GM12878 (cell line): ENCODE data around the gene SUPT4H1. TPM values are rescaled to one million over a fixed set of nuclear protein-coding genes. Genes with fewer than 3 reads are reported as not detected.

ENCODE experiments used
- ATAC-seq: fragments of 200-7000 bp; cut with Tn5 transposase; 3 replicates; pipeline ENCODE4 v1.9.1; 2020; ENCODE audit warnings: mild to moderate bottlenecking, moderate library complexity
- BruUV-seq: library from RNA; stranded (reverse); fragments of 400-500 nt; replicated peaks from 2 replicates; lab custom pipeline; 2021; lab: Mats Ljungman, UMichigan
- CTCF ChIA-PET: fragments of 300-600 bp; sonication (Branson Sonifier 250); formaldehyde crosslinking; extraction: SDS; loops from one replicate; lab custom pipeline; 2021; ENCODE audit warnings: inconsistent platforms; lab: Yijun Ruan, JAX
- POLR2A ChIA-PET: fragments of 350-600 bp; formaldehyde crosslinking; extraction: SDS; loops from one replicate; lab custom pipeline; 2021; ENCODE audit warnings: inconsistent platforms; lab: Charles Lee
- RAD21 ChIA-PET: fragments of 300-600 bp; sonication (Branson Sonifier 250); formaldehyde crosslinking; loops from one replicate; lab custom pipeline; 2023; ENCODE audit warnings: antibody characterized with exemption; ENCODE audit not compliant: unreplicated experiment; lab: Charles Lee
- SMC1A ChIA-PET: fragments of 300-600 bp; sonication (Branson Sonifier 250); formaldehyde crosslinking; loops from one replicate; lab custom pipeline; 2023; ENCODE audit not compliant: unreplicated experiment, uncharacterized antibody; lab: Charles Lee
- DNase-seq: peaks from one replicate; pipeline ENCODE4 v3.0.0-alpha.2; 2011; ENCODE audit warnings: low read depth, low spot score
- FAIRE-seq: peaks from 3 replicates; lab custom pipeline; 2011; peaks lifted over from hg19 to GRCh38; lab: Jason Lieb, UNC
- H2AFZ ChIP-seq: 2 replicates; pipeline ENCODE4 v1.6.0; 2011; ENCODE audit warnings: low read depth, low read length, control low read depth; ENCODE audit not compliant: control insufficient read depth
- H3K27ac ChIP-seq: 2 replicates; pipeline ENCODE4 v1.5.1; 2011; ENCODE audit warnings: control low read depth; ENCODE audit not compliant: control insufficient read depth, insufficient read depth
- H3K27me3 ChIP-seq, 2 experiments: replicated peaks in 1 of 2; 2 replicates each; pipeline versions ENCODE4 v1.6.0 to v1.6.1; 2011; ENCODE audit warnings: low read length in 1 of 2; ENCODE audit not compliant: control insufficient read depth in 2 of 2, insufficient read depth in 2 of 2
- H3K36me3 ChIP-seq, 2 experiments: 2 replicates each; pipeline ENCODE4 v1.5.1; 2011; ENCODE audit warnings: low read length in 1 of 2; ENCODE audit not compliant: control insufficient read depth in 2 of 2, insufficient read depth in 2 of 2
- H3K4me1 ChIP-seq: 2 replicates; pipeline ENCODE4 v1.6.1; 2011; ENCODE audit warnings: mild to moderate bottlenecking, low read length, moderate library complexity, mixed read lengths; ENCODE audit not compliant: control insufficient read depth, insufficient read depth
- H3K4me2 ChIP-seq: 2 replicates; pipeline ENCODE4 v1.6.0; 2011; ENCODE audit warnings: control low read depth; ENCODE audit not compliant: control insufficient read depth, insufficient read depth
- H3K4me3 ChIP-seq: fragments of 200-600 bp; sonication (generic); 2 replicates; pipeline ENCODE4 v1.5.1; 2016
- H3K79me2 ChIP-seq: 2 replicates; pipeline ENCODE4 v1.6.0; 2011; ENCODE audit warnings: low read length; ENCODE audit not compliant: control insufficient read depth, insufficient read depth
- H3K9ac ChIP-seq: 2 replicates; pipeline ENCODE4 v1.8.0; 2011; ENCODE audit warnings: low read length, control low read depth, mixed read lengths; ENCODE audit not compliant: control insufficient read depth, insufficient read depth
- H3K9me3 ChIP-seq: replicated peaks from 3 replicates; pipeline ENCODE4 v1.5.1; 2011; ENCODE audit warnings: mild to moderate bottlenecking, low read length; ENCODE audit not compliant: control insufficient read depth, insufficient read depth
- H4K20me1 ChIP-seq: 2 replicates; pipeline ENCODE4 v1.6.0; 2011; ENCODE audit not compliant: control insufficient read depth, insufficient read depth
- ATF7 ChIP-seq: fragments of 450-650 bp; IDR thresholded peaks from 2 replicates; pipeline ENCODE4 v1.6.1; 2016; ENCODE audit warnings: low read depth, mild to moderate bottlenecking
- BACH1 ChIP-seq: fragments of 450-650 bp; IDR thresholded peaks from 2 replicates; pipeline ENCODE4 v1.6.1; 2017; ENCODE audit warnings: mild to moderate bottlenecking, borderline replicate concordance
- CHD2 ChIP-seq: IDR thresholded peaks from 2 replicates; pipeline ENCODE4 v1.6.1; 2011; ENCODE audit warnings: low read depth, low read length, improper control_type of control experiment, borderline replicate concordance
- CHD4 ChIP-seq: fragments of 200-600 bp; sonication (generic); IDR thresholded peaks from 2 replicates; pipeline ENCODE4 v1.6.1; 2016; ENCODE audit warnings: mild to moderate bottlenecking
- CREM ChIP-seq: IDR thresholded peaks from 2 replicates; pipeline ENCODE4 v1.6.1; 2014; ENCODE audit warnings: antibody characterized with exemption, low read depth
- CUX1 ChIP-seq: IDR thresholded peaks from 2 replicates; pipeline ENCODE4 v1.6.1; 2012; ENCODE audit warnings: improper control_type of control experiment, low read depth, low read length; ENCODE audit not compliant: insufficient replicate concordance
- JUND ChIP-seq: IDR thresholded peaks from 2 replicates; pipeline ENCODE4 v1.6.1; 2012; ENCODE audit warnings: low read depth, mild to moderate bottlenecking, low read length, improper control_type of control experiment, moderate library complexity
- KDM1A ChIP-seq: fragments of 200-600 bp; sonication (generic); IDR thresholded peaks from 2 replicates; pipeline ENCODE4 v1.6.1; 2016; ENCODE audit warnings: borderline replicate concordance
- MXI1 ChIP-seq: fragments of 150-350 bp; IDR thresholded peaks from 2 replicates; pipeline ENCODE4 v1.6.1; 2011; ENCODE audit warnings: low read depth, mild to moderate bottlenecking, inconsistent platforms, low read length, improper control_type of control experiment
- NBN ChIP-seq: fragments of 450-650 bp; IDR thresholded peaks from 2 replicates; pipeline ENCODE4 v1.6.1; 2016
- YY1 ChIP-seq: IDR thresholded peaks from 2 replicates; pipeline ENCODE4 v1.6.1; 2011; ENCODE audit warnings: low read depth, mild to moderate bottlenecking, low read length
- ZNF274 ChIP-seq: IDR thresholded peaks from one replicate; pipeline ENCODE4 v1.8.0; 2011; ENCODE audit not compliant: insufficient read length, insufficient read depth
- ZZZ3 ChIP-seq: IDR thresholded peaks from 2 replicates; pipeline ENCODE4 v1.6.1; 2011; ENCODE audit warnings: low read depth; ENCODE audit not compliant: control insufficient read depth, insufficient read length
- WGBS: methylation state at CpG from one replicate; pipeline ENCODE4 v1.1.6; 2016; ENCODE audit warnings: low lambda C conversion rate; ENCODE audit not compliant: insufficient replicate concordance, insufficient coverage; ENCODE audit errors: missing lambda C conversion rate; 5-methylcytosine and 5-hydroxymethylcytosine counted together
- in situ Hi-C: fragments of 300-500 bp; cut with MboI; formaldehyde crosslinking; loops from 9 replicates; pipeline ENCODE4 v1.14.3; 2018; ENCODE audit warnings: mixed read lengths
- intact Hi-C: fragments of 100-400 bp; cut with micrococcal nuclease; formaldehyde crosslinking; loops from one replicate; pipeline ENCODE4 v1.14.2; 2022; ENCODE audit not compliant: unreplicated experiment
- polyA plus RNA-seq, 11 experiments: library from polyadenylated mRNA; depleted of rRNA in 4 of 11; unstranded in 6 of 11; stranded (reverse) in 5 of 11; fragments of >200 nt; fragmentation: Nextera tagmentation in 4 of 11; fragmentation: Illumina TruSeq in 1 of 11; extraction: Ambion mirVana in 4 of 11; extraction: Trizol in 1 of 11; gene quantifications; 1 replicate in 1 of 11; 2 replicates in 10 of 11; pipeline versions ENCODE4 v1.2.1 to v1.2.3, GENCODE V29; 2011 to 2016; ENCODE audit warnings: inconsistent platforms in 2 of 11, missing spikeins in 2 of 11, low read depth in 1 of 11
- total RNA-seq, 4 experiments: library from RNA; depleted of rRNA in 3 of 4; stranded (reverse); fragments of >200 nt in 3 of 4; fragmentation: Illumina TruSeq in 1 of 4; extraction: Trizol in 1 of 4; gene quantifications; 2 replicates each; pipeline versions ENCODE4 v1.2.1 to v1.2.3, GENCODE V29; 2013 to 2021
- TF ChIP-seq, protein P1 (sequence below): fragments of 450-650 bp; IDR thresholded peaks from 2 replicates; pipeline ENCODE4 v1.6.1; 2017; ENCODE audit warnings: mild to moderate bottlenecking, moderate library complexity

Gene SUPT4H1
- total and polyA plus RNA-seq, 10 of the 15 experiments (the other 5 are each of a cell fraction or from before 2014, with no cell fraction given) = 83.8 to 293 (median 128) TPM

GRCh38 chr17:58369214-58370031 is 17.4 kb upstream of the SUPT4H1 start (continued):
- no peak for TF ChIP-seq BACH1
- no peak for TF ChIP-seq NBN
- TF ChIP-seq CHD2 = no peak
- no peak for TF ChIP-seq CHD4
- TF ChIP-seq MXI1 = no peak
- no peak for TF ChIP-seq YY1
- TF ChIP-seq, protein P1, sequence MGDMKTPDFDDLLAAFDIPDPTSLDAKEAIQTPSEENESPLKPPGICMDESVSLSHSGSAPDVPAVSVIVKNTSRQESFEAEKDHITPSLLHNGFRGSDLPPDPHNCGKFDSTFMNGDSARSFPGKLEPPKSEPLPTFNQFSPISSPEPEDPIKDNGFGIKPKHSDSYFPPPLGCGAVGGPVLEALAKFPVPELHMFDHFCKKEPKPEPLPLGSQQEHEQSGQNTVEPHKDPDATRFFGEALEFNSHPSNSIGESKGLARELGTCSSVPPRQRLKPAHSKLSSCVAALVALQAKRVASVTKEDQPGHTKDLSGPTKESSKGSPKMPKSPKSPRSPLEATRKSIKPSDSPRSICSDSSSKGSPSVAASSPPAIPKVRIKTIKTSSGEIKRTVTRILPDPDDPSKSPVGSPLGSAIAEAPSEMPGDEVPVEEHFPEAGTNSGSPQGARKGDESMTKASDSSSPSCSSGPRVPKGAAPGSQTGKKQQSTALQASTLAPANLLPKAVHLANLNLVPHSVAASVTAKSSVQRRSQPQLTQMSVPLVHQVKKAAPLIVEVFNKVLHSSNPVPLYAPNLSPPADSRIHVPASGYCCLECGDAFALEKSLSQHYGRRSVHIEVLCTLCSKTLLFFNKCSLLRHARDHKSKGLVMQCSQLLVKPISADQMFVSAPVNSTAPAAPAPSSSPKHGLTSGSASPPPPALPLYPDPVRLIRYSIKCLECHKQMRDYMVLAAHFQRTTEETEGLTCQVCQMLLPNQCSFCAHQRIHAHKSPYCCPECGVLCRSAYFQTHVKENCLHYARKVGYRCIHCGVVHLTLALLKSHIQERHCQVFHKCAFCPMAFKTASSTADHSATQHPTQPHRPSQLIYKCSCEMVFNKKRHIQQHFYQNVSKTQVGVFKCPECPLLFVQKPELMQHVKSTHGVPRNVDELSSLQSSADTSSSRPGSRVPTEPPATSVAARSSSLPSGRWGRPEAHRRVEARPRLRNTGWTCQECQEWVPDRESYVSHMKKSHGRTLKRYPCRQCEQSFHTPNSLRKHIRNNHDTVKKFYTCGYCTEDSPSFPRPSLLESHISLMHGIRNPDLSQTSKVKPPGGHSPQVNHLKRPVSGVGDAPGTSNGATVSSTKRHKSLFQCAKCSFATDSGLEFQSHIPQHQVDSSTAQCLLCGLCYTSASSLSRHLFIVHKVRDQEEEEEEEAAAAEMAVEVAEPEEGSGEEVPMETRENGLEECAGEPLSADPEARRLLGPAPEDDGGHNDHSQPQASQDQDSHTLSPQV = no peak
- no peak for TF ChIP-seq CREM

DNA sequence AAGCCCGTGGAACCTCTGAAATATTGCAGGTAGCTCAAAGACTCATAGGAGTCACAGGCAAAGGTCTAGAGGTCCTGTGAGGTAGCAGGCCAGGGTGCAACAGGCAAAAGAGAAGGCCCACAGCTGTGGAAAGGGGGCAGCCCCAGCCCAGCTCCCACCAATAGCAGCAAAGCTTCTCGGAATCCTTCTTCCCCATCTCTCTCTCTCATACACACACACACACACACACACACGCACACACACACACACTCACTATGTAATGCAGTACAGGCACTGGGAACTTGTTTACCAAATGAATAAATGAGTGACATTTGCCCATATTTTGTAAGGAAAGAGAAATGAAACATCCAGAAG is 16.8 kb upstream of the SUPT4H1 start:
- ChIA-PET RAD21 (interaction anchor here (1.4 kb wide), 1 partner anchor 49 kb away, joined by 5 read pairs; the partner anchor contains the start of gene RNF43), CTCF (interaction anchor here (1.1 to 2.0 kb wide), 3 partner anchors 21 to 58 kb away, joined by 3 to 7 read pairs (median 3); no protein-coding TSS in a partner anchor), POLR2A (interaction anchor here (1.2 to 1.4 kb wide), 2 partner anchors 10 to 16 kb away, joined by 3 read pairs; no protein-coding TSS in a partner anchor), SMC1A (interaction anchor here (1.0 to 1.5 kb wide), 6 partner anchors 10 to 31 kb away, joined by 3 to 4 read pairs (median 3); no protein-coding TSS in a partner anchor)
- Histone ChIP-seq H3K27ac (no peak overlapping the region), H2AFZ (no peak overlapping the region), H3K4me1 (no peaks in the 10 kb centered on the region), H3K27me3 (no peaks in the 10 kb centered on the region), H3K9me3 (no peaks in the 10 kb centered on the region), H3K4me2 (no peak overlapping the region), H3K9ac (no peak overlapping the region), H4K20me1 (no peaks in the 10 kb centered on the region), H3K4me3 (no peak overlapping the region), H3K79me2 (no peaks in the 10 kb centered on the region), H3K36me3 (peaks cover 0 to 15% of the 10 kb centered on the region in 2 experiments; a peak in 2 of 4 replicates)
- BruUV-seq = no TSS peak
- intact Hi-C loops (no loop called here), in situ Hi-C loops (no loop called here)
- FAIRE-seq (no peak), DNase-seq (no peak), ATAC-seq (no peak)
- 48% methylated on average over 2 of the region's 3 CpGs for WGBS
- TF ChIP-seq CUX1 = no peak
- TF ChIP-seq KDM1A = no peak
- TF ChIP-seq CHD2 = no peak
- no peak for TF ChIP-seq ZNF274
- TF ChIP-seq ZZZ3 = no peak
- no peak for TF ChIP-seq JUND
- TF ChIP-seq ATF7 = no peak
